ENCODE results near the gene DCK. TPM values are rescaled to one million over a fixed set of nuclear protein-coding genes. Genes with fewer than 3 reads are reported as not detected.
"Not testable (repeated sequence)": the region's sequence is repeated elsewhere in the genome, so short reads cannot be mapped to it uniquely, and the experiment has no call there.

The DCK gene
- total RNA-seq, 1 experiment from 2014 or later = 21.0 TPM

GRCh38 chr4:70997546-70997945 lies 4.1 kb downstream of the DCK start:
- ChIA-PET CTCF (interaction anchor here (0.5 to 0.7 kb wide), 2 partner anchors 12 to 1013 kb away, joined by 3 to 6 read pairs; no protein-coding TSS in a partner anchor), POLR2A (ENCODE audit: unreplicated experiment) (interaction anchor here (0.8 kb wide), 1 partner anchor 1153 kb away, joined by 3 read pairs; no protein-coding TSS in a partner anchor)
- no peaks in the 10 kb centered on the region for H3K27me3 ChIP-seq (ENCODE audit: low read length)
- peaks cover 10% of the 10 kb centered on the region for H3K36me3 ChIP-seq (ENCODE audit: low read depth, low read length)
- no peak overlapping the region for H3K9ac ChIP-seq (ENCODE audit: low read length)
- H4K20me1 ChIP-seq (ENCODE audit: low read length) = no peaks in the 10 kb centered on the region
- H3K9me3 ChIP-seq (ENCODE audit: low read length) = no peaks in the 10 kb centered on the region
- H3K9me2 ChIP-seq (replicated peaks; ENCODE audit: low read length) = no peaks in the 10 kb centered on the region
- ATAC-seq (no peak), DNase-seq (no peak)
- peaks cover 71% of the 10 kb centered on the region for H3K79me2 ChIP-seq (ENCODE audit: low read length)
- intact Hi-C loops (cut with micrococcal nuclease) = no loop called here
- H3F3A ChIP-seq (ENCODE audit: low read length, unreplicated experiment) = no peaks in the 10 kb centered on the region
- H3K27ac ChIP-seq (ENCODE audit: low read length) = no peak overlapping the region
- peak overlapping the region; percentile 89; the same call in 1 of the 2 replicates for H3K4me2 ChIP-seq (ENCODE audit: low read length)
- H2AFZ ChIP-seq (ENCODE audit: low read length) = no peak overlapping the region
- no peak overlapping the region for H3K4me3 ChIP-seq (ENCODE audit: low read length)
- TF ChIP-seq EZH2 (IDR thresholded peaks at IDR 0.05; ENCODE audit: low read length, unreplicated experiment) = no peak
- no peak for TF ChIP-seq CTCF (conservative IDR thresholded peaks at IDR 0.05; ENCODE audit: low read depth, low read length)
- no peak for TF ChIP-seq EZH2phosphoT487 (IDR thresholded peaks at IDR 0.05; ENCODE audit: borderline replicate concordance, low read length)
- peaks cover 29% of the 10 kb centered on the region for H3K4me1 ChIP-seq (ENCODE audit: insufficient read depth, low read length)
- no TSS peak for BruUV-seq (replicated peaks)

- H3K27ac ChIP-seq (ENCODE audit: low read length); H4K20me1 ChIP-seq (ENCODE audit: low read length); H3F3A ChIP-seq (ENCODE audit: low read length, unreplicated experiment); H3K9me2 ChIP-seq (replicated peaks; ENCODE audit: low read length); H2AFZ ChIP-seq (ENCODE audit: low read length); H3K9ac ChIP-seq (ENCODE audit: low read length); CTCF ChIA-PET; H3K4me3 ChIP-seq (ENCODE audit: low read length); intact Hi-C loops (cut with micrococcal nuclease); DNase-seq; BruUV-seq (replicated peaks); H3K4me2 ChIP-seq (ENCODE audit: low read length); H3K9me3 ChIP-seq (ENCODE audit: low read length); H3K27me3 ChIP-seq (ENCODE audit: low read length); POLR2A ChIA-PET (ENCODE audit: unreplicated experiment); ATAC-seq: not testable (repeated sequence)
- peaks cover 10% of the 10 kb centered on the region for H3K36me3 ChIP-seq (ENCODE audit: low read depth, low read length)
- peaks cover 19% of the 10 kb centered on the region for H3K4me1 ChIP-seq (ENCODE audit: insufficient read depth, low read length)
- H3K79me2 ChIP-seq (ENCODE audit: low read length) = peaks cover 77% of the 10 kb centered on the region
These were observed 6.2 kb downstream of the DCK start for GRCh38 chr4:70999639-71000038.

- POLR2A ChIA-PET (ENCODE audit: unreplicated experiment) = interaction anchor here (0.7 kb wide), 1 partner anchor 700 kb away, joined by 3 read pairs; no protein-coding TSS in a partner anchor
- Histone ChIP-seq H3K36me3 (ENCODE audit: low read depth, low read length) (peaks cover 10% of the 10 kb centered on the region), H3K4me1 (ENCODE audit: insufficient read depth, low read length) (peaks cover 10% of the 10 kb centered on the region), H3K79me2 (ENCODE audit: low read length) (peaks cover 63% of the 10 kb centered on the region)
- H4K20me1 ChIP-seq (ENCODE audit: low read length); H3K4me2 ChIP-seq (ENCODE audit: low read length); H3K4me3 ChIP-seq (ENCODE audit: low read length); H3K27ac ChIP-seq (ENCODE audit: low read length); BruUV-seq (replicated peaks); ATAC-seq; H3K27me3 ChIP-seq (ENCODE audit: low read length); H2AFZ ChIP-seq (ENCODE audit: low read length); H3K9me3 ChIP-seq (ENCODE audit: low read length); H3K9me2 ChIP-seq (replicated peaks; ENCODE audit: low read length); intact Hi-C loops (cut with micrococcal nuclease); DNase-seq; H3F3A ChIP-seq (ENCODE audit: low read length, unreplicated experiment); CTCF ChIA-PET; H3K9ac ChIP-seq (ENCODE audit: low read length): not testable (repeated sequence)
These were observed 7.9 kb downstream of the DCK start for GRCh38 chr4:71001363-71001762.

- no peak for DNase-seq
- POLR2A ChIA-PET (ENCODE audit: unreplicated experiment) = no interaction called here
These were observed 10.9 kb downstream of the DCK start for GRCh38 chr4:71004281-71004851.

More at GRCh38 chr4:71004281-71004851, 10.9 kb downstream of the DCK start:
- H3K27ac ChIP-seq (ENCODE audit: low read length) = no peak overlapping the region
- no peak for ATAC-seq
- H3K9me3 ChIP-seq (ENCODE audit: low read length) = no peaks in the 10 kb centered on the region
- H2AFZ ChIP-seq (ENCODE audit: low read length) = no peak overlapping the region
- no peaks in the 10 kb centered on the region for H3F3A ChIP-seq (ENCODE audit: low read length, unreplicated experiment)
- H3K79me2 ChIP-seq (ENCODE audit: low read length) = peaks cover 47% of the 10 kb centered on the region
- no peak overlapping the region for H3K4me3 ChIP-seq (ENCODE audit: low read length)
- BruUV-seq (replicated peaks) = no TSS peak
- no peak overlapping the region for H3K9ac ChIP-seq (ENCODE audit: low read length)
- H3K4me1 ChIP-seq (ENCODE audit: insufficient read depth, low read length) = no peaks in the 10 kb centered on the region
- no peaks in the 10 kb centered on the region for H3K36me3 ChIP-seq (ENCODE audit: low read depth, low read length)
- no peaks in the 10 kb centered on the region for H4K20me1 ChIP-seq (ENCODE audit: low read length)
- CTCF ChIA-PET = no interaction called here
- no peak for TF ChIP-seq EZH2phosphoT487 (IDR thresholded peaks at IDR 0.05; ENCODE audit: borderline replicate concordance, low read length)
- no peak for TF ChIP-seq CTCF (conservative IDR thresholded peaks at IDR 0.05; ENCODE audit: low read depth, low read length)
- TF ChIP-seq EZH2 (IDR thresholded peaks at IDR 0.05; ENCODE audit: low read length, unreplicated experiment) = no peak
- no peak overlapping the region for H3K4me2 ChIP-seq (ENCODE audit: low read length)
- no peaks in the 10 kb centered on the region for H3K9me2 ChIP-seq (replicated peaks; ENCODE audit: low read length)
- intact Hi-C loops (cut with micrococcal nuclease) = no loop called here
- no peaks in the 10 kb centered on the region for H3K27me3 ChIP-seq (ENCODE audit: low read length)
